HL-60/S4 (cell line): Measurements from ENCODE around the gene DHRS7C.
"Not testable (repeated sequence)": the region's sequence is repeated elsewhere in the genome, so short reads cannot be mapped to it uniquely, and the experiment has no call there.

Source experiments
- in situ Hi-C: fragments of 300-500 bp; cut with MboI; formaldehyde crosslinking; loops from 2 replicates; pipeline ENCODE4 v1.14.3; 2022; ENCODE audit warnings: low sequenced_read_pairs

Gene DHRS7C

DNA sequence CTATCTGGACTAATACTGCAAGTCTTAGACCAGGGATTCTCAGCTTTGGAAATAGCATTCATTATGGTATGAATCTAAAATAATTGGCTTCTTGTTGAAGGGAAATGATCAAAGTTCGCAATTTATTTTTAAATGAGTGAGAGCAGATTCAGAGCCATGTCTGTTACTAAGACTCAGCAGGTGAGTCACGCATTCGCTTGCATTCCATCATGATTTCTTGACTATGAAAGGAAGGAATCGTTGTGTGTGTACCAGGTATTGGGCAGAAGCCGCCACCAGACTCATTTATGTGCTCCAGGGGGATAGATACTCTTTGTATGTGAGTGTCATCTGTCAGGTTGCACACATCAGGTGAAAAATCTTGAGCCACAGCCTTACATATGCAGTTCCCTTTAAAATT, 19.7 kb upstream of the DHRS7C start:
- in situ Hi-C loops: no loop called here

DNA sequence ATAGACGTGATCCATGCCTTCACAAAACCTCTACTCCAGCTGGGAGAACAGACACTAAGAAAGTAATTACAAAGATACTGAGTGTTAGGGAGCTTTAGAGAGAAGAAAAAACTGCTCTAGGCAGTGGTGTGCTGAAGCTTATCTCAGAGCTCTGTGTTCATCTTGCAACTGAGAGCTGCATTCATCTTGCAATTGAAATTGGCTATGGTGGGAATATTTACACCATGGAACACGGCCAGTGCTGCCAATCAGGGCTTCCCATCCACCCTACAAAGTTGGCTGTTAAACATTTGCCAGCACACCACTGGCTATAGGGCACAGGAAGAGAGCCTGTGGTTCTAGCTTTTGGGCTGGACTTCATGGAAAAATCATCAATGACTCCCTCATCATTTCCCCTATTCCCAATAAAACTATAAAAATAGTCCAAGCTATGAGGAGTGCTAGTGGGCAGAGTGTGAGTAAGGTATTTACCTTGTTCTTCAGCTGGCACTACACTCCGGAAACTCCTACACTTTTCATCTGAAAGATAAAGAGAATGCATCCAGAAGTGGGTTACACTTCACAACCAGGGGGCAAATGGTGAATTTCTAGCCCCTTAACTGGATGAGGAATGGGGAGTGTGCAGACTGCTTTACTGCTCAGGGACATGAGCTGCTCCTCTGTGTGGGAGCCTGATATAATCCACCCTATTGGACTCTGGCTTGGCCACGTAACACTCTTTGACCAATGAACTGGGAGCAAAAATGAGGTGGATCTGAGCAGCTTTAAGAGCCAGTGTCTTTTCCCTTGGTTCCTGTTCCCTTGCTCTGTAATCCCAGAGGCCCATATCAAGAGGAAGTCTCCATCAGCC, 18.9 kb upstream of the DHRS7C start:
- in situ Hi-C loops: no loop called here

DNA sequence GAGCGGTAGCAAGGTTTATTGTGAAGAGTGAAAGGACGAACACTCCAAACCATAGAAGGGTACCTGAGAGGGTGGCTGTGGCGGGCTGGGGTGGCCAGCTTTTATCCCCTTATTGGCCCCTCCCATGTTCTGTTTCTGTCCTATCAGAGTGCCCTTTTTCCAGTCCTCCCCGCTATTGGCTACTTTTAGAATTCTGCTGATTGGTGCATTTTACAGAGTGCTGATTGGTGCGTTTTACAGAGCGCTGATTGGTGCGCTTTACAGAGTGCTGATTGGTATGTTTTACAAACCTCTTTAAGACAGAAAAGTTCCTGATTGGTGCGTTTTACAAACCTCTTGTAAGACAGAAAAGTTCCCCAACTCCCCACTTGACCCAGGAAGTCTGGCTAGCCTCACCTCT, 18.0 kb upstream of the DHRS7C start:
- in situ Hi-C loops: no loop called here

DNA sequence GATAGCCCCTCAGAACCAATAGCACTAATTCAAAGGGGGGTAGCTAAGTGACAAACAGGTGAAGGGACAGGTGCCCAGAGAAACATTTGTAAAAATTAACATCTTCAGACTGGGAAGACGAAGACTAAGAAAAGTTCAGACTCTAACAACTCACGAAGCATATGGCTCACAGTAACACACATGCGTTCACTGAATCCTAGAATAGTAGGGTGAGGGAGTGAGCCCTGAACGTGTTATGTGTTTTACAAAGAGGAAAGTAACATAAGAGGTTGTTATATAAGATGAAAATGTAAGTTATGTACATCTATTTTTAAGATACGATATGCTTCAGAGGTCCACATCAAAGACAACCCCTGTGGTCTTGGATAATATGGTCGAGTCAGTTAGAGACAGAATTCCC, 15.3 kb upstream of the DHRS7C start:
- in situ Hi-C loops: no loop called here

DNA sequence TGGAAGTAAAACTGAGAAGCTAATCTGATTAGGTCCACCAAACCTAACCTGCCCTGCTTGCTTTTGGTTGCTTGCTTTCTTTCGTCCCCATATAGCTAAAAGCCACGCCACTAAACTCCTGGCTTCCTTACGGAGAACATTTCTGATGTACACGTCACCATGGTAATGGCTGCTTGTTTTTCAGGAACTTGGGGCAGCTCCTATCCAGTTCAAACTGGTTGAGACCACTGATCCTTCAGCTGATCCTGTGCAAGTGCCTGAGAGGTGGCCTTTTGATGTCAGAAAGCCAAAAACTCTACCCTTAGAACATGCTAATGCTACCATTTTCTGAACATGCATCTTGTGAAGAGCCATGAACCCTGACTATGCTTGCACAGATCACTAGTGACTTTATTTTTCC, 14.4 kb upstream of the DHRS7C start:
- in situ Hi-C loops: no loop called here

DNA sequence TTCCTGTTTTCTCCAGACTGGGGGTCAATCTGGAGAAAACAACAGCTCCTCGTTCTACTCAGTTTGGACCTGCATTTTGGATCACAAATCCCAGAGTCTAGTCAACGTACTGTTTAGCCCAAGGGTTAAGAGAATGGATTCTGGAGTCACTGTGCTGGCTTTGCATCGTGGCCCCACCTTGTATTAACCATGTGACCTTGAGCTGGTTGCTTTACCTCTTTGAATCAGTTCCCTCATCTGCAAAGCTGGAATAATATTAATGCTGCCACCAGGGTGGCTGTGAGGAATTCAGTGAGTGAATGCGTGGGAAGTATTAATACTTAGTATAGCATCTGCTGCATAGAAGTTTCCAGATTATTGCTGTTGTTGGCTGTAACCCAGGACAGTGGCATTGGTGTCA, 11.3 kb upstream of the DHRS7C start:
- in situ Hi-C loops: no loop called here

DNA sequence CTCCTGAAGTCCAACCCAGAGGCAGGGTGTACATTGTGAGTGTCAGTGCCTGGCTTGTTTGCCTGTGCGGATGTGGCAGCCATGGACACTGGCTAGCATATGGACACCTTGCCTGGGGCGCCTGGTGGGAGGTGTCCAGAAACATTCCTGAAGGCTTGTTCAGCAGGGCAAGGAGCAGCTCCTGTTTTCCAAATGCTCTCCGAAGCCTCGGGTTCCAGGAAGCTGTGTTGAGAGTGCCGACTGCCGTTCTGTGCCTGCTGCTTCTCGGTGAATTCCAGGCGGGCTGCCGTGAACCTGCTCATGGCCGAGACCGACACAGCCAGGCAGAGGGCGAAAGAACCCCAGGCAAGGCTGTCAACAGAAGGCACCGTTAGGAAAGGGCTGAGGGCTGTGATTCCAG, 10.9 kb upstream of the DHRS7C start:
- in situ Hi-C loops: no loop called here

DNA sequence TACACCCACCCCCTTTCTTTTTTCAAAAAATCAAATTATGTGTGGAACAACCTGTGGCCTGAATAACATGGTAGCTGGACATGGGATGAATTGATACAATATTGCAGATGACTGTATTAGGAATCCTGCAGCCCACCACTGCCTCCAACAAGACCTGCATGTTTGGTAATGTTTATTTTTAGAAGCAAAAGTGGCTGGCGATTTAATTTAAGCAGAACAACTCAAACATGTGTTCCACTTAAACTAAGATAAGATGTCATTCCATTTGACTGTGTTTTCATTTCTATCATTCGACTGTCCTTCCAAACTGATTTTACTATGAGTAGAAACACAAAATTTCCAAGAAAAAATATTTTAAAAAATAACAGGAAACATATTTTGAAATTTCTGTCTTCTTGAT, 10.1 kb upstream of the DHRS7C start:
- in situ Hi-C loops: no loop called here

DNA sequence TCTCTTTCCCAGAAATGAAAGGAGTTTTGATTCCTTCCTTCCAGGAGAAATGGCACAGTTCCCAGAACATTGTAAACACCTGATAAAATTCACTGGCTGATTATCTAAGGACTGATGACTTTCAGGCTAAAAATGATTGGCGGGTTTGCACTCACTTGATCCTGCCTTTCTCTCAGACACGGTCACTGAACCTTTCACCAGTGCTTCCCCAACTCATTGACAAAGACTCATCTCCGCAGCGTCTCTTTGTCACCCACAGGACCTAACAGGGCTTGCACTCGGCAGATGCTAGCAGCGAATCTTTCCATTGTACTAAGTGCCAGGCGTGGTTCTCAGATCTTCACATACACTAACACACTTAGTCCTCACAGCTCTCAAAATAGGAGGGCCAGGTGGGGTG, 7.3 kb upstream of the DHRS7C start:
- in situ Hi-C loops: no loop called here

DNA sequence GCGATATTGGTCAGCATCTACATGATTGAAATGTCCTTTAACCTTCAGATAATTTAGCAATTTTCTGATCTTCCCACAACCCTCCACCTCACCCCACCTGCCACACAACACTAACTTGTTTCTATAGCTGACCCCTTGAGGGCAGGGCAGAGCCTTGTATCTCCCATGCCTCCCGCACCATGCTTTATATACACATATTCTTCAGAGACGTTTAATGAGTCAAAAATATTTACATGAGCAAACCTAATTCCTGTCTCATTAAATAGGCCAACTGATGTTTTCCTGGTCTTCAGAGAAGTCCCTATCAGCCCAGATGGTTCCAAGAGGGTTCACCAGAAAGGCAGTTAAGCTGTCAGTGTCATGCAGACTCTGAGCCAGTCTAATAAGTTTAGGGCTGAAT, 6.6 kb upstream of the DHRS7C start:
- in situ Hi-C loops: no loop called here

DNA sequence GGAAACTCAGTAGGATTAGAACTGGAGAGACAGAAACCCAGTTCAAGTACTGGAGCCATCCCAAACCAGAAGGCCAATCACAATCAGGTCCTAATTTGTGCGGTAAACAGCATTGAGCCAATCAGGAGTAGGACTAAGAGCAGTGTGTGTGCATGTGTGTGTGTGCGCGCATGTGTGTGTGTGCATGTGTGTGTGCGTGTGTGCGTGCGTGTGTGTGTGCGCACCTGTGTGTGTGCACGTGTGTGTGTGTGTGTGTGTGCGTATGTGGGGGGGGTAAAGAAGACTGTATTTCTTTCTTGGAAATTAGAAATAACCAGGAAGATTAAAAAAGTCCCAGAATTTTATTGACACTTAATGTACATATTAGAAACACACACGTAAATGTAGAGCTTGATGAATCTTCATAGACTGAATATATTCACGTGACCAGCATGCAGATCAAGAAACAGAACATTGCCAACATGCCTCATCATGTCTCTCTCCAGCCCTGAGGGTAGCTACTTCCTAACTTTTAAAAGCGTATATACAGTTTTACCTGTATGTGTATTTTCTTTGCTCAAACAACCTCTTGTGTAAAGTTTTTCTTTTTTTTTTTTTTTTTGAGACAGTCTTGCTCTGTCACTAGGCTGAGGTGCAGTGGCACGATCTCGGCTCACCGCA, 919 bp upstream of the DHRS7C start:
- in situ Hi-C loops: no loop called here

DNA sequence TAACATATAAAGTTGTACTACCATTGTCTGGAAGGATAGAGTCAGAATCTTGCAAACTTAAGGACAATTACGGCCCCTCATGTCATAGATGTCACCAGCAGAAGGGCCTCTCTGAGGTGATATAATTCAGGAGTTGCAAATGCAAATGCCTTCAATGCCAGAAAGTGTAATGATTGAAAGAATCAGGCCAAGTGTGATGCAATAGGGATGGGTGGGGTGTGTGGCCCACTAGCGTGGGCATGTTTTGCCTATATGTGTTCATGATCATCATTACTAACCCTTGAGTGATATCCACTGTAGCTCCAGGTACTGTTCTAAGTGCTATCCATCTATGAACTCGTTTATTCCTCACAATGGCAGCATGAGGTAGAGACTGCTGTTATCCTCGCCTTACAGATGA, 1.1 kb downstream of the DHRS7C start:
- in situ Hi-C loops: no loop called here

DNA sequence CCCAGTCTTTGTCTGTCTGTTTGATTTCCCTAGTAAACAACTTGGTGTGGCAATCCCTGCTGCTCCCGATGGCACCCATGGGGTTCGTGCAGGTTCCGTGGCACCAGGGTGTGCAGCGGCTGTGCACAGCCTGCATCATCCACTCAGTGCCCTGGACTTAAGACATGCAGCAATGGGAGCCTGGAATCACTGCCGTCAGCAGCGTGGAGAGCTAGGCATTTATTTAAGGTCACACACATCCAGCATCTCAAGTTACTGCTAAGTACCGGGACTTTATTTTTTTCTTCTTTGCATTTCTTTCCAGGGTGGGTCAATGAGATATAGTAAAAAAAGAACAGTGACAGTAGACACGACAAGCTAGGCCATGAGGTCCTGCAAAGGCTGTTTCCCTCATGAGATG, 2.8 kb downstream of the DHRS7C start:
- in situ Hi-C loops: no loop called here

DNA sequence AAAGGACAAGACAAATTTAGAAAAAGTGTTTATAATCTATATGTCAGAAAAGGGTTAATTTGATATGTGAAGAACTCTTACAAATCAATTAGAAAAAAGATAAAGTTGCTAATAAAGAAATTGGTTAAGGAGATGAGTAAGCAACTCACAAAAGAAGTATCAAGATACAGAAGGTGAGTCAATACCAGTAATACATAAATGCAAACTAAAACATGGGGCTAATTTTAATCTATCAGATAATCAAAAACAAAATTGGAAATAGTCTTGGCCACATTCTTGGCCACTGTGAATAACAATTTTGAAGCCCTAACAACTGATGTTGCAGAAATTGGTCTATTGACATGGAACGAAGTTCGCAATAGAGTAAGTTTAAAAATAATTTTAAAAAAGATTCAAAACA, 6.8 kb downstream of the DHRS7C start:
- in situ Hi-C loops: no loop called here

DNA sequence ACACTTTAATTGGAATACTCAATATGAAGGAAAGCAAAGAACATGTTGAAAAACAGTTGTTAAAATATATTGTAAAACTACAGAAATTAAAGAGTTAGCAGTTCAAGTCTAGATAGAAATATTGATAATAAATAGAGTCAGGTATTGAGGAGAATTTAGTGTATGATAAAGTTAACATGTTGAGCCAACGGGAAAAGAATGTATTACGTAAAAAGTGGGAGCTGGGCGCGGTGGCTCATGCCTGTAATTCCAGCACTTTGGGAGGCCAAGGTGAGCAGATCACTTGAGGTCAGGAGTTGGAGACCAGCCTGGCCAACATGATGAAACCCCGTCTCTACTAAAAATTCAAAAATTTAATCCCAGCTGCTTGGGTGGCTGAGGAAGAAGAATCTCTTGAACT, 7.9 kb downstream of the DHRS7C start:
- in situ Hi-C loops: not testable (repeated sequence)

DNA sequence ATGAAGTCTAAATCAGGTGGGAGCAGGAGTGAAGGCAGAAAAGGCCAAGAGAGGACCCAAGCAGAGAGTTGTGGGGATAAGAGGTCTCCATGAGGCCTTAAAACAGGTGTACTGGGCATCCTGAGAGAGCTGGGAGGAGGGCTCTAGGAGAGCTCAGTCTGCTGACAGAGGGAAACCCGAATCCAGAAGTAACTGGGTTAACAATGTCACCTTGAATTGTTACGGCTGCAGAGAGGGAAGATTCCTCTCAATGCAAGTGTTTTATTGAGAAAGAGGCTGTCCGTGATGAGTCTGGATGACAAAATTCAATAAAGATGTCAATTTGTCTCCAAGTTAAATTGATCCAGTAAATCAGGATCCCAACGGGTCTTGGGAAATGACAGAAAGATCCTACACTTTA, 8.3 kb downstream of the DHRS7C start:
- in situ Hi-C loops: no loop called here

DNA sequence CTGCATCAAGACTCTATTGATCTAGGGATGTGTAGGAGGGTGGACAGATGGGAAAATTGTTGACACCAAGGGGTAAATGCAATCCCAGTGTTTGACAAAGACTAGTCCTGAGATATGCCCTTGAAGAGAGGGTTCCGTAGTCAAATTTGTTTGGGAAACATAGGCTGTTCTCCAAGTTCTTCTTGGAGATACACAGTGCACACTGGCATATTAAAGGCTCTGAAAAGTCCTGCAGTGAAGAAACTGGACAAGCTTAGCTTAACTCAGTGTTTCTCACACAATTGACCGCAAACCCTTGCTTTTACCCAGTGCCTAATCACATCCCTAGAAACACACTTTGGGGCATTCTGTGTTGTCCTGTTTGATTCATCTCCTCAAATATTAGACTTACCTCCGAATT, 10.8 kb downstream of the DHRS7C start:
- in situ Hi-C loops: no loop called here

DNA sequence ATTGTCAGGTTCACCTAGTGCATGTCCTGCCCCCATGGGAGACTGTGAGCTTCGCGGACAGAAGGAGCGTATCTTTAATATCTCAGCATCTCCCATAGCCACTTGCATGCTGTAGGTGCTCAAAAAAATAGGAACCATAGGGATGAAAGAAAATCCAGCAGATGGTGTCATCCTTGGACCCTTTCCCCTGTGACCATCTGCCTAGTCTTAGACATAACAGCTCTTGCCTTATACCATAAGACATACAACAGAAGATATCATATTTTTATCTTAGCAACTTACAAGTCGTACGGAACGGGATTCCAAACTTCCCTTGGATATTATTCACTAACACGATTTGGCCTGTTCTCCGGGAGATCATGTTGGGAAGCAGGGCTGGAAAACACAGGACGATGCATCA, 14.5 kb downstream of the DHRS7C start:
- in situ Hi-C loops: no loop called here

DNA sequence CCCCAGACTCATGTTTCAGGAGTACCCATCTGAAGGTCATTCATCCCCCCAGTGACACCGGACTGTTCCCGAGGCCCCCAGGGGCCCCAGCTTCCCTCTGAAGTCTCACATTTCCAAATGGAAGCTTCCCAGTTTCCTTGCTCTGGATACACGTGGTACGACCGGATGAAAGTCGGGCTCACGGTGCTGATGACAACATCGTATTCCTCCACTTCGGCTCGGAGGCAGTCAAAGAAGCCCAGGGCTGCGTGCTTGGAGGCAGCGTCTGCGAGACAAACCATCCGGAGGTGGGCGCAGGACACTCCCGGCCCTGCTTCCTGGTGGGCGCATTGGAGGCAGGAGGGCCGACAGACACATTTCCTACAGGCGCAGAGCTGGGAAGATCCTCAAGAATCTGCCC, 18.7 kb downstream of the DHRS7C start:
- in situ Hi-C loops: no loop called here

DNA sequence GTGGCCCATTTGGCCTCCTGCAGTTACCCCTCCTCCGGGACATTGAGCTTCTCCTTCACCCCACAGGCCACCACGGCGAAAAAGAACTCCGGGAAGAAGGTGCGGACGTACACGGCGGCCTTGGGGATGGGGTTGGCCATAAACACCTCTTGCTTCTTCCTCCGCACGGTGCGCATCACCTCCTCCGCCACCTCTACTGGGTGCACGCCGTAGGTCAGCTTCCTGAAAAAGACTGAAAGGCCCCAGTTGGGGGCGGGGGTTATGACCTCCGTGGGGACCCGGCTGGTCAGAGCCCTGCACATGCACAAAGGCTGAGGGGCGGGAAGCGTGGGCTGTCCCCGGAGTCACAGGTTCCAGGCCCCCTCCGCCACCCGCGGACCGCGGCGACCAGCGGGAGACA, 19.9 kb downstream of the DHRS7C start:
- in situ Hi-C loops: no loop called here

DNA sequence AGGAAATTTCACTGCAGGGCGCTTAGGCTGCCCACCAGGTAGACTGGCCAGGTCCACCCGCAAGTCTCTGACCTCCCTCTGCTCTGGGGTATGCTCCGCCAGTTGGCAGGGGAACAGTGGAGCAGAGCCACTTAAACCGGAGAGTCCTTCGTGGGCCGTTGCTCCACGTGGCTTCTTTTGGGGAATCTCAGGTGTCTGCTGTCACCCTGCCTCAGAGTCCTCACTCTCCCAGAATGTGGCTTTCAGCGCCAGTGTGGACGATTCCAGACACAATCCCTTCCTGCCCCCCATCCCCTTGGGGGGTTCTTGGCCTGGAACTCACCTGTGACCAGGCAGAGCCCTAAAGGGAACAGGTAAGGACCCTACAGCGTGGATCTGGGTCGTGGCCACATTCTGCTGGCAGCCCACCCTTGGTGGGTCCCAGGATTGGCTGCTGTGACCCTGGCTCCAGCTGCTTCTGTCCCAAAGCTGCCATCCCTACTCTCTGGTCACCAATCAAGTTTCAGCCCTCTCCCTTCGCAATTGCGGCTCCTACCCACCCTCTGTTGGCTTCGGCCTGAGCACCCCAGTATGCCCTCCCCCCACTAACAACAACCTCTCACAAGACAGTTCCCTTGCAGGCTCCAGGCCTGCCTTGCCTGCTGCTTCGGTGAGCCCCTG, 22.2 kb downstream of the DHRS7C start:
- in situ Hi-C loops: no loop called here

DNA sequence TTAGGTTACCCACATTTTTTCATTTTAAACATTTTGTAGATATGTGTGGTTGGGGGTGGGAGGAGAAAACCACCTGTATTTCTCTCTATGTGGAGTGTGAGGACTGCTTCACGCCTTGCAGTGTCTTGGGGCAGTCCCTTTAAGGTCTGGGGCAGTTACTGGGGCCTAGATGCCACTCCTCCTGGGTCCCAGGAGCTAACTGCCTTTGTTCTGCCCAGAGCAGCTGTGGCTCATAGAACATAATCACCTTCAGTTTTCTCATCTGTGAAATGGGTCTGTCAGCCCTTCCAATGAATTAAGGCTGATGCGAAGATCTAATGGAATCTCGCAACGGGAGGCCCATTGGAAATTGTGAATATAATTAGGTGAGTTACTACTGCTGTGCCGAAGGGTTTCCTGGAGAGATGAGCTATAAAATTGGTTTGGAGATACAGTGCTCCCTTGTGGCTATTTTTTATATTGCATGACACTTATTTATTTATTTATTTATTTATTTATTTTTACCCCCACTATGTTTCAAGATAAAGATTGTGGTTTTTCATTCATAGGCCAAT, 22.9 kb downstream of the DHRS7C start:
- in situ Hi-C loops: no loop called here
